GM21717 (cell line): ENCODE data around the gene VAV2.

Source experiments
- ATAC-seq: cut with Tn5 transposase; IDR thresholded peaks from one replicate; pipeline ENCODE4 v1.9.1; 2021; ENCODE audit warnings: mild to moderate bottlenecking, moderate library complexity; ENCODE audit not compliant: unreplicated experiment

The VAV2 gene

GRCh38 chr9:133953621-133953975, 38.5 kb downstream of the VAV2 start:
- no peak for ATAC-seq

DNA sequence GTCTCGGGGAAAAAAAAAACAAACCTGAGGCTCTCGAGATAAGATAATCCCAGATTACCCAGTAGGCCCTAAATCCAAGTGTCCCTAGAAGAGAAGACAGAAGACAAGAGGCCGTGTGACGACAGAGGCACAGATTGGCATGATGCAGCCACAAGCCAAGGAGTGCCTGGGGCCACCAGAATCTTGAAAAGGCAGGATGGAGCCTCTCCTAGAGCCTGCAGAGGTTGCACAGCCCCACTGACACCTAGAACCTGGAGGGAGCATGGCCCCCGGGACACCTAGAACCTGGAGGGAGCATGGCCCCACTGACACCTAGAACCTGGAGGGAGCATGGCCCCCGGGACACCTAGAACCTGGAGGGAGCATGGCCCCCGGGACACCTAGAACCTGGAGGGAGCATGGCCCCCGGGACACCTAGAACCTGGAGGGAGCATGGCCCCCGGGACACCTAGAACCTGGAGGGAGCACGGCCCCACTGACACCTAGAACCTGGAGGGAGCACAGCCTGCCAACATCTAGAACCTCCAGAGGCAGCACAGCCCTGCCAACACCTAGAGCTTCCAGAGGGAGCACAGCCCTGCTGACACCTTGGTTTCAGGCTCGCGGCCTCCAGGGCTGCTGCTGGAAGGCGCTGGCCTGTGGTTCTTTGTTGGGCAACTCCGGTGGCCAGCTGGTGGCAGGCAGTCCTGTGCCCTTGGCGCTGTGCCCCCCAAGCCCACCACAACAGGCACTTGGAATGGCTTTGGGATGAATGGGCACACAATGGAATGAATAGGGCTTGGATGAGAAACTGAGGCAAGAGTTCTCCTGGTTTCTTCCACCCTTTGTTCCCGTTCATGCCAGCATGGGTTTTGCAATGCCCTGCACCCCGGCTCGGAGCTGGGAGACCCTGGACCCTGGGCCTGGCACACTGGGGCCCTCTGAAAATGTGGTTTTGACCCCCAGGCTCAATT, 39.2 kb downstream of the VAV2 start:
- ATAC-seq: no peak

- no peak for ATAC-seq
These were observed 40.9 kb downstream of the VAV2 start for GRCh38 chr9:133951265-133951664.

DNA sequence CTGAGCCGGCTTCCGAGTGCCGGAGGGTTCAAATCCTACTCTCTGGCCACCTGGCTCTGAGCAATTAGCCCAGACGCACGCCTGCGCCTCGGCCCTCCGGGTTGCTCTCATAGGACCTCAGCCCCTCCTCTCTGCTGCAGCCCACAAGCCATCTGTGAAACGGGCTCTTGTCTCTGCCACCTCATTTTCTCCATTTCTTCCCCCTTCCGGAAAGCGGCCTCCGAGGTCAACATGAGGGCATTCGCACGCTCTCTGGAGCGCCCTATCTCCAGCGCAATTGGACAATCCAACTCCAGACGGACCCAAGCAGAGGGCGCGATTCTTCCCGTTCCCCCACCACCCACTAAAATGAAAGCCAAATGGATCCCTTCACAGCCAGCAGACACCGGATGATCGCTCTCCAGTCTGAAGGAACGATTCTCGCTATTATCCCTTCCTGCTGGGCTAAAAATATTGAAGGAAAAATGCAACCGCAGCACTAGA, 41.5 kb downstream of the VAV2 start:
- no peak for ATAC-seq

DNA sequence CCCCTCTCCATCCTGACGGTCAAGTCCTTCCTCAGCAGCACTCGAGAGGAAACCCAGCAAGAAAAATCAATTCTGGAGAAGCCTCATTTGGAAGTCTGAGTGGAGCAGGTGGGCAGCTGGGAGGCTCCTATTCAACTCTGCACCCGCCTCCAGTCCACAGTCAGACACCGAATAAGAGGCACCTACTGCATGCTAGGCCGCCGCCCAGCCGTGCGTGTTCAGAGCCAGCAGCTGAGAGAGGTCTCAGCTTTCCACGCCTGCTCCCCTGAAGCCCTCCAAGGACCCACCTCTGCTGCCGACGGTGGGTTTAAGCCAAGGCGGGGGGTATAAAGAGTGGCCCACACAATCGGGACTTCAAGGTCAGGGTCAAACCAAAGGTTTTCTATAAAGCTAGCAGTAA, 41.9 kb downstream of the VAV2 start:
- ATAC-seq: no peak

DNA sequence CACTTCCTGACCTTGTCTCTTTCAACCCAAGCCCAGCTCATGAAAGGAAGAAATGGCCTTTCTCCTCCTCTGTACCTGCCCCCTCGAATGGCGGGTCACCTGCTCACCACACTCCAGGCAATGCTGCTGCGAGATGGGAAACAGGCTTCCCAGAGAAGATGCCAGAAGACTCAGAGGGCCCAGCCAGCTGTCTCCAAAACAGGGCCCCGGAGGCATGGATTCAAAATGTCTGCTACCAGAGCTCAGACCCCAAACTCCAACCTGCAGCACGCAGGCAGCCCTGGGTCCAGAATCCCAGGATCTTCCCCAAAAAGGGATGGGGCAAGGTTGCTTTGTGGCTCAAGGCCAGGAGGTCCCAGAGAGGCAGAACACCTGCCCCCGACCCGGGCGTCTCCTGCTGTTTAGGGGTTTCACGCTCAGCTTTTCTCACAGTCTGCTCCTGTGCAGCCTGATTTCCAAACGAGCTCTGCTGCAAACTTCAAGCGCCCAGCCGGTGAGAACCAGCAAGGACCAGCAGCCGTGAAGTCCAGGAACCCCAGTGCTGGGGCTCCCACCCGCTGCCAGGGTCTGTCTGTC, 42.5 kb downstream of the VAV2 start:
- no peak for ATAC-seq

DNA sequence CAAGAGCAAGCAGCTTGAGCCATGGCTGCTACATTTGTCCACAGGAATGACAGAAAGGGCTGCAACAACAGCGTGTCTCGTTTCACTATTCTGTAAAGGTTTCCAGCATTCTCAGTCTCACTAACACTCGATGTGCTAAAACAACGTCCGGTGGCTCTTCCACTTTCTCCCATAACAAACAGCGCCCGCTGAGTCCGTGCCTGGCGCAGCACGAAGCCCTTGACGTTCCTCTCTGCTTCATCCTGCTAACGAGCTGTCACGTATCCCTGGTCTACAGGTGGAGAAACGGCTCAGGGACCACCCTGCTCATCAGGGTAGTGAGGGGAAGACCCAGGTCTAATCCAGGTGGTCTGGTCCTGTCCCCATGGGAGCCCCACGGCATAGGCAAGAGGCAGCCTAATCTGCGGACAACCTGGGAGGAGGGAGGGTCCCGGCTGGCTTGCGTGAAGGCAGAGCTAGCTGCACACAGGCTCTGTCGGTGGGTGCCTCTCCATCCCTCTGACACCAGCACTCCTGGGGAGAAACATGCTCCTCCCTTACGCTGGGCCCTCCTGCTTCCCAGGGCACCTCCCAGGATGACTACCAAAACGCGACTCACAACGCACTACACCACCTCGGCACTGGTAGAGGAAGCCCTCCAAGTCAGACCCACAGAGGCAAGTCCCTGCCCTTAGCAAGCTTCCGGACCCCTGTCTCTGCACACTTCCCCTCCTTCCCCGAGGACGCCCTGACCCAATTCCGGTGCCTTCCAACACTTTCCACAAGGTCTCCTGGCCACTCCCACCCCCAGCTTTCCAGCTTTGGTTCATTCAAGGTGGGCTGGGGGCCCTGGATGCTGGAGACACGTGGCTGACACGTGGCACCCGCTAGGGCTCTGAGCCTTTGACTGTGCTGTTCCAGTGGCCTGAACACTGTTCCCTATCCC, 43.3 kb downstream of the VAV2 start:
- ATAC-seq: no peak

- ATAC-seq: no peak
These were observed 44.0 kb downstream of the VAV2 start for GRCh38 chr9:133948131-133948530.

- no peak for ATAC-seq
These were observed 45.2 kb downstream of the VAV2 start for GRCh38 chr9:133946840-133947486.

DNA sequence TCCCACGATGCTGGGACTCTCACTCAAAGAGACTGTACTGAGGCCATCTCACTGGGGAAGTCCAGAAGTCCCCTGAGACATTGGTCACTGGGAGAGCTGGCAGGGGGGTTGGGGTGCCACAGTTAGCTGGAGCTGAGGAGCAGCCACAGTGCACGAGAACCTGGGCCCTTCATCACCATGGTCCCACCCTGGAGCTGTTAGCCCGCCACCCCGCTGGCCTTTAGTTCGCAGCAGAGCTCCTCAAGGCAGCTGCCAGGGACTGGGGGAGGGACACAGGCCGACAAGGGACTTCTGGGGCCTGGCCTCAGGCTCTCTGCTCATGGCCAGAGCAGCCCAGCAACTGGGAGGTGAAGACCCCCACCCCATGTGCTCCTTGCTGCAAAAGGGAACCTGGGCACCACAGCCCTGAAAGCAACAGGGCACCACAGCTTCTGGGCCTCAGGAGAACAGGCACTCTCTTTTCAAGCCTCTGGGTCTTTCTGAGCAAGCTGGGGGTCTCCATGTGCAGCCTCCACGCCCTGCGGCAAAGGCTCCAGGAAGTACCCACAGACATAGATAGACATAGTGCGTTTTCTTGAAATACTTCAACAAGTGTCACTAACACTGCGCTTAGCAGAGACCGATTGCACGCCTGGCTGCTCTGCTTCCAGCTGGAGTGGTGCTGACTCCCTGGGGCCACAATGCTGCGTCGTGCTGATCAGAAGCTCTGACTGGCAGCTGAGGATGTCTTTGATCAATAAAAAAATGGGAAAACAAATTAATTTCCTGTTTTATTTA, 46.0 kb downstream of the VAV2 start:
- ATAC-seq: no peak

- ATAC-seq: peak; percentile 43
These were observed 46.7 kb downstream of the VAV2 start for GRCh38 chr9:133945314-133945975.

DNA sequence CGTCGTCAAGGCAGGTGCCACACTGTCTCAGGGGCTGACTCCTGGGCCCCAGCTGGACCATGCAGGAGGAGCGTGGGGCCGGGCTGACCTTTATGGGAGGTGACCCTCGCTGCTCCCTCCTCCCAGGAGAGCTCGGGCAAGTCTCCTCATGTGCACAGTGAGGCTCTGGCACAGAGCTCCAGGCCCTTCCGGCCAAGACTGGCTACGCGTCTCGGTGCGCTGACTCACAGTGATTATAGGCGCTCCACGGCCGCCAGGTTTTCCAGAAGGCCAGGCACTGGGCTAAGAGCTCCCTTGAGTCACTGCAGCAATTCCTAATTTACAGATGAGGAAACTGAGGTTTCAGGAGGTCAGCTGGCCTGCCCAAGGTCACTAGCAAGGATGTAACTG, 47.4 kb downstream of the VAV2 start:
- ATAC-seq: no peak

DNA sequence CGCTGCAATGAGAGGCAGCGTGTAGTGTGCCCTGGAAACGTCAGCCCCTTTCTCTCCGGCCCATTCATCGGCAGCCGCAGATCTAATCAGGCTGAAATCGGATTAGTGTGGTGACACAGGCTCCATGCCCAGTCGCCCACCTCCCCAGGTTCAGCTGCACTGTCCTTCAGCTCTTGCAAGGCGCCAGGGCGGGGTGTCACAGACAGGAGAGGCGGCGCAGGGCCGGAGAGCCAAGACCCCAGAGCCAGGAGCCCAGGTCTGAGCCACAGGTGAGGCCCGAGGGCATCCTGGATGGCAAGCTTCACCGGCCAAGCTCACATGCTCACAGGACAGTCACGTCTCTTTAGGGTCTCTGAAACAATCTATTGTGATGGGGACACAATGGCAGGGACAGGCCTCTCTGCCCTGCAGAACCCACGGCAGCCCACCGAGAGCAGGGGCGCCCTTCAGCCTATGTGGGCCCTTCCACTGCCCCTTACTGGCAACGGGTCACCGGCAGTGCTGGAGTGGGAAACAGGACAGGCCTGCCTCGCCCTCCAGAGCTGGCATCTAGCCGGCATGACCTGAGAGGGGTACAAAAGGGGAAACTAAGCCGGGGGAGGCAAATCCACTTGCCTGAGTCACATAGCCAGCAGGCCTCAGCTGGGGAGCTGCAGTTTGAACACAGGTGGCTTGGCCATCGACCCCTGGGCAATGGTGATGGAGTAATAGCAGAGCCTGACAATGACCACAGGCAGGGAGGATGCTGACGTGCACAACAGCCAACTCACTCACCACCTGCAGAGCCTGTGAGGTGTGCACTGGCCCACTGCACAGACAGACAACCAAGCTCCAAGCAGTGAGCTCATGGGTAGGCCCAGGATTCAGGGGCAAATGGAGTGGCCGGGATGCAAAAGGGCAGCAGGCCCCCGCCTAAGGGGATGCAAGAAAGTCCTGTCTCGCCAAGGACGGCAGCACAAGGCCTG, 48.1 kb downstream of the VAV2 start:
- ATAC-seq: no peak

DNA sequence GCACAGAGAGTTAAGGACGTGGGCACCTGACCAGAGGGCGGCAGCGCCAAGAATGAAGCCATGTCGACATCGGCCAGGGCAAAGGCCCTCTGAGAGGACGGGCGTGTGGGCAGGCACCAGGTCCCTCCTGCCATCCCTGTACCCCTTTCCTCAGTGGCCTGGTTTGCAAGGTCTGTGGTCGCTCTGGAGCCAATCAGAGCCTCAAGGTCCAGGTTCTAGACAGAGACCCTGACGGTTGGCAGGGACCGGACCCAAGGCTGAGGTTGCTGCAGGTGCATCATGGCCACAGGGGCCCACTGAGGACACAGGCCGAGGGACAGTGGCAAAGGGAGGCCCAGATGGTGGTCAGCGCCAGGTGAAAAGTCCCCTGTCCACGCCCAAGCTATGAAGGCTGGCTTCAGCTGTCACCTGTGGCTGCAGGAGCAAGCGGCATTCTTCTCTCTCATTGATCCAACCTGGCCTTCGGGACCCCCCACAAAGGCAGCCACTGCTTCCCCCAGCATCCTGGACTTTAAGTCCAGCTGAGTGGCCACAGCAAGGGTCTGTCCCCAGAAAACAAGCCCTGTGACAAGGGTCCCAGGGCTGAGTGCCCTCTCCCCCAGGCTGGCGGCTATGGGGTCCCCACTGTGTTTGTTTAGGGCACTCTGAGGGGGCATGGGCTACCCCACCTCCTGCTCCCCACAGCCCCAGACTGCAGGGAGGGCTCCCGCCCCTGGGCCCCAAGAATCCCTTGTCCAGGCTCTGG, 48.9 kb downstream of the VAV2 start:
- no peak for ATAC-seq

- ATAC-seq: no peak
These were observed 49.7 kb downstream of the VAV2 start for GRCh38 chr9:133942206-133942975.

DNA sequence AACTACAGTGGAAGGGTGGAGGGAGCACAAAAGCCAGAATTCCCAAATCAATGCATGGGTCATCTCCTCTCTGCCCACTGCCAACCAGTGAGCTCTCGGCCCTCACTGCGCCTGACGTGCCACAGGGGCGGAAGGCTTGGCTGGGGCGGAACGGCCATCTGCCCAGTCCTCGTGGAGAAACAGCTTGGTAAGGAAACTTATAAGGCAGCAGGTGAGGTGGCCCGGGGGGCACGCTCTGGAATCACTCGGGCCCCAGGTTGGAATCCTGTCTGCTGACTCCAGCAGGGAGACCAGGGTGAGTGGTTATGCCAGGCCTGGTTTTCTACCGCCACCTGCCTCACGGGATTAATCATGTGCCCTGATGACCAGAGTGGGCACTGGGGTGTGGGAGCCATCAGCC, 52.3 kb downstream of the VAV2 start:
- no peak for ATAC-seq
